Occipital lobe (tissue), 2 donors: ENCODE results near the gene GSTM2. TPM values are rescaled to one million over a fixed set of nuclear protein-coding genes. Genes with fewer than 3 reads are reported as not detected.

ENCODE experiments used
- DNase-seq: peaks from one replicate; lab custom pipeline; 2025; lab: John Stamatoyannopoulos, UW
- total RNA-seq: library from RNA; depleted of rRNA; stranded (reverse); fragments of >200 nt; gene quantifications from one replicate; pipeline ENCODE4 v1.2.3, GENCODE V29; 2014

GSTM2 gene
- total RNA-seq, 1 donor from 2014 or later, result 9.2 TPM

DNA sequence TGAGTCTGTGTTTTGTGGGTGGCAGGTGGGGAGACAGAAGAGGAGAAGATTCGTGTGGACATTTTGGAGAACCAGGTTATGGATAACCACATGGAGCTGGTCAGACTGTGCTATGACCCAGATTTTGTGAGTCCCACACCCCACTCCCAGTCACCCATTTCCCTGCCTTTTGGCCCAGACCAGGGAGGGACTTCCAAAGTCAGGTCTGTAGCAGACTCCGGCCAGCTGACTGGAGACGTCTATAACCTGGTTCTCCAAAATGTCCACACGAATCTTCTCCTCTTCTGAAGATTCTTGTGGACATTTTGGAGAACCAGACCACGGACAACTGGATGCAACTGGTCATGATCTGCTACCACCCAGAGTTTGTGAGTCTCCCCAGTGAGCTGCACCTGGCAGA, 45.8 kb downstream of the GSTM2 start:
- DNase-seq, result no peak

DNA sequence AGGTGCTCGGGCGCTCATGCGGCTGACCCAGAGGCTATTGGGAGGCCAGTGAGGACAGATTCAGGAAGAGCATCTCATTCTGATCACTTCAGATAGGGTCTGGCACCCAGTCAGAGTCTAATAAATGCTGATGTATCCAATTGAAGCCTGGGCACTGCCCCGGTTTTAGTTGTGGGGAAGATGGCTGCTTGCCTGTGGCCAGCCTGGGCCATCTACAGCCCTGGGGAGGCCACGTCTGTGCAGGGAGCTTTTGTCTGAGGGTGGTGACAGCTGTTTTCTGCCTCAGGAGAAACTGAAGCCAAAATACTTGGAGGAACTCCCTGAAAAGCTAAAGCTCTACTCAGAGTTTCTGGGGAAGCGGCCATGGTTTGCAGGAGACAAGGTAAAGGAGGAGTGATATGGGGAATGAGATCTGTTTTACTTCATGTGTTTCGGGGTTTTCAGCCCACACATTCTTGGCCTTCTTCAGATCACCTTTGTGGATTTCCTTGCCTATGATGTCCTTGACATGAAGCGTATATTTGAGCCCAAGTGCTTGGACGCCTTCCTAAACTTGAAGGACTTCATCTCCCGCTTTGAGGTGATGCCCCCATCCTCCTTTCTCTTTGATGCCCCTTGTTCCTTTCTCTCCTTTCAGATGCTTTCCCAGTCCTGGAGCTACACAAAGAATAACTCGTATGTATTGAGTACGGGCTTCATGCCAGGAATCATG, 47.0 kb downstream of the GSTM2 start:
- DNase-seq, result no peak

DNA sequence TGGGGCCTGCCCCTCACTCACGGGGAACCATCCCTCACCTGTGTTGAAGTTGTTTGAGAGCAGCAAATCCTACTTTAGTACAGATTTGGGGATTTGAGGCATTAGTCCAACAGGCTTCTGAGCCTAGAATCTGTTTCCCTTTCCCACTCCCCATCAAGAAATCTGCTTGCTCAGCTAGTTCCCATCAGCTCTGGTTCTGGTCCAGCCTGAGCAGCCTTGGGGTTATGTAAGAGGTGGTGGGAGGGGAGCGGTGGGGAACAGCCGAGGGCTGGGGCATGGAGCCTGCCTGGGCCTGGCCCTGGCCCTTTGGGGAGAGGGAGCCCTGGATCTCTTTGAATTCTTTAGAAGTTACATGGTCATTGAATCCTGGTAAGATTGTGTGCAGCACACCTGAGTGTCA, 48.3 kb downstream of the GSTM2 start:
- DNase-seq, result no peak

DNA sequence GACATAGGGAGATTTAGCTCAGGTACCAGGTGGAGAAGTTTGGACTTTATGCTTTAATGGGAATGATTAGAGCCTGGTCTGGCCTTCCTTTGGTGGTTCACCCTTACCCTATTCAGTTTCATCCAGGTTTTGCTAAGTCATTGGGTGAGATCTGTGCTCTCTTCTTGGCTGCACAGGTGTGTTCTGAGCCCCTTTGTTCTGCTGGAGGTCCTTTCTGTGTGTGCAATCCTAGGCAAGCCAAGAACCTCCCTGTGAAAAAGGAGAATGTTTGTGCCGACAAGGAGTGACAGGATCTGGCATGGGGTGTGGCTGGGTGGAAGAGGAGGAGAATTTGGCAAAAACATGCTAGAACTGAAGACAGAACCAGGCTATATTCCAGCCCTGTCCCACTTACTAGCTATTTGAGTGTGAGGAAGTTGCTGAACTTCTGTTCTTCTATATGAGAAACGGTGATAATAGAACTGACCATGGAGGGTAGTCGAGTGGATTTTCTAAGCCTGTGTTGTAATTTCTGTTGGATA, 48.8 kb downstream of the GSTM2 start:
- no peak for DNase-seq

DNA sequence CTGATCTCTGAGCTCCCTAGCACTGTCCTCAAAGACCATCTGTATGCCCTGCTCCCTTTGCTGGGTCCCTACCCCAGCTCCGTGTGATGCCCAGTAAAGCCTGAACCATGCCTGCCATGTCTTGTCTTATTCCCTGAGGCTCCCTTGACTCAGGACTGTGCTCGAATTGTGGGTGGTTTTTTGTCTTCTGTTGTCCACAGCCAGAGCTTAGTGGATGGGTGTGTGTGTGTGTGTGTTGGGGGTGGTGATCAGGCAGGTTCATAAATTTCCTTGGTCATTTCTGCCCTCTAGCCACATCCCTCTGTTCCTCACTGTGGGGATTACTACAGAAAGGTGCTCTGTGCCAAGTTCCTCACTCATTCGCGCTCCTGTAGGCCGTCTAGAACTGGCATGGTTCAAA, 49.9 kb downstream of the GSTM2 start:
- DNase-seq, result no peak

DNA sequence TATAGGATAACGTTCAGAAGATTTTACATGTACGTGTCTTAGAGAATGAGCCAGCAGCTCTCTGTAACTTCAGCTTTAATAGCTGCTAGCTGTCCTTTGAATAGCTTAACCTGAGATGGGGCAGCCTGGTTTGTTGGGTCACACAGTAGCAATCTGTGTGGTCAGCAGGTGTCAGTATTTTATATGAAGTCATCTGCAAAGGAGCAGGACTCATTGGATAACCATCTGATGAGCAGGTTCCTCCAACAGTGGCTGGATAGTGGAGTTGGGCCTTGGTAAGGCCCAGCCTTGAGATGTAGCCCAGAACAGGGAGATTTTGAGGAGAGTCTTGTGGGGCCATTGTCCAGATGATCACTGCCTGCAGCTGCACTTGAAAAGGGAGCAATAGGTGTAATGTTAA, 50.6 kb downstream of the GSTM2 start:
- DNase-seq, result no peak

DNA sequence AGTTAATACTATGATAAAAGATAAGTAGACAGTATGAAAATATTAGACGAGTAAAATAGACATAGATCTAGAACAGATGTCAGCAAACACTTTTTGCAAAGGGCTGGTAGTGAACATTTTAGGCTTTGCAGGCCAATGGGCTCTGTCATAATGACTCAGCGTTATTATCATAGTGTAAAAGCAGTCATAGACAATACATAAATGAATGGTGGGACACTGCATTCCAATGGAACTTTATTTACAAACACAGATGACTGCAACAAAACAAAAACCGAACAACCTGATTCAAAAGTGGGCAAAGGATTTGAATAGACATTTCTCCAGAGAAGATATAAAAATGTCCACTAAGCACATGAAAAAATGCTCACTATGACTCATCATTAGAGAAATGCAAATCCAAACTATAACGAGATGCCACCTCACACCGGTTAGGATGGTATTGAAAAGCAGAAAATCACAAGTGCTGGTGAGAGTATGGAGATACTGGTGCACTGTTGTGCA, 51.5 kb downstream of the GSTM2 start:
- no peak for DNase-seq

DNA sequence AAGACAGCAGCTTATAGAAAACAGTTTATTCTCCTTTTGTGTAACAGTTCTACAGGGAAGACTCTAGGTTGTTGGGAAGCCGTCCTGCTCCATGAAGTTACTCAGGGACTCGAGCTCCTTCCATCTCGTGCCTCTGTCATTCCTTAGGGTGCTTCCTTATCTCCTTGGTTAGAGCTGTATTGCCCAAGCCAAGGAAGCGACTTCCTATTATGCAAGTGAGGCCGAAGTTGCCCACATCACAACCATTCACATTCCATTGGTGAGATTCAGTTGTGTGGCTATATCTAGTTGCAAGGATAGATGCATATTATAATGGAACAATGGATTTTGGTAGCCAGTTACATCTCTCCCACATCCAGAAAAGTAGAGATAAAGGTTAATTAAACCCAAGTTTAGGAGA, 53.2 kb downstream of the GSTM2 start:
- no peak for DNase-seq

DNA sequence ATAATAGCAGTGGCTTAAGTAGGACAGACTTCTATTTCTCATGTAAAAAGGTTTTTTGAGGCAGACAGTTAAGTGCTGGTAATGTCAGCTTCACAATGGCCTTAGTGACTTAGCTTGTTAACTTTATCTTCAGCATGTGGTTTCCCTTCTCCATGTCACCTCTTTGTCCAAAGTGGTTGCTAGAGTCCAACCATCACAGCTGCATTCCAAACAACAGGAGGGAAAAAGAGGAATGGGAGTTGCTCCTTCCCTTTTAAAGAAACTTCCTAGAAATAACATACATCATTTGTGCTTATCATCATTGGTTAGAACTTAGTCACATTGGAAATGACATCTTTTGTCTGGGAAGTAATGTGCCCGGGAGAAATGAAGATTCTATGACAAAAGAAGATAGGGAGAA, 54.1 kb downstream of the GSTM2 start:
- no peak for DNase-seq

DNA sequence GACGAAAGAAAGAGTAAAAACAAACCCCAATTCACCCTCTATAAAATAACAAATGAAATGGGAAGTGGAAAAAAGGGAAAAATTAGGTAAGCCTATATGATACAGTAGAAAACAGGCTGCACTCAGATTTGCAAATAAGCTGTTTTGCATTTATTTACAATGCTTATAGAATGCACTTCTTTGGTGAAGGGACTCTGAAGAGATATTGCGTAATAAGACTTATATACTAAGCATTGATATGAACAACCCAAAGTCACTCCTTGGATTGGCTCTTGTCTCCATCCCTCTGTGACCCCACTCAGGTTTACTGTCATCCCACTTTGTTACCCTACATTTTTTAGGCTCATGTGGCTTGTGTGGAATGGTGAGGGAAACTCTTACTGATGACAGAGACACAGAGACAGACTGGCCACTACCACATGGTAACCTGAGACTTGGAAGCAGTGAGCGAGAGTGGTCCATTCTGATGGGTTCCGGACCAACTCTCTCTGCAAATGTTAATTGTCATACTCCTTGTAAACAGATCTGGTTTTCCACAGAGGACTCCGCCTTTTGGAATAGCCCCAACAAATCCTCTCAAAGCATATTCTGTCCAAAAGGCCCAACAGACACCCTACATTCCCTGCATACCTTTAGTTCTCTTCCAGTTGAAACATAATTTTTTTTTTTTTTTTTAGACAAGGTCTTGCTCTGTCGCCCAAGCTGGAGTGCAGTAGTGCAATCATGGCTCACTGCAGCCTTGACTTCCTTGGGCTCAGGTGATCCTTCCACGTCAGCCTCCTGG, 55.2 kb downstream of the GSTM2 start:
- DNase-seq, result no peak

Other genes with a start within 250 kb of the GSTM2 start
- 34.6 TPM for gene PSMA5, start 241.6 kb upstream of the GSTM2 start, total RNA-seq
- gene SYPL2, start 201.5 kb upstream of the GSTM2 start, total RNA-seq, result not detected
- gene ATXN7L2, start 184.2 kb upstream of the GSTM2 start, total RNA-seq, result 4.1 TPM
- gene CYB561D1, start 174.0 kb upstream of the GSTM2 start, total RNA-seq, result 6.7 TPM
- gene AMIGO1, start 158.3 kb upstream of the GSTM2 start, total RNA-seq, result 10.3 TPM
- gene GPR61, start 128.2 kb upstream of the GSTM2 start, total RNA-seq, result 5.3 TPM
- gene GNAI3, start 119.4 kb upstream of the GSTM2 start, total RNA-seq, result 21.7 TPM
- not detected for gene GNAT2, start 48.4 kb upstream of the GSTM2 start, total RNA-seq
- gene AMPD2, start 48.2 kb upstream of the GSTM2 start, total RNA-seq, result 49.4 TPM
- 4.7 TPM for gene GSTM4, start 12.0 kb upstream of the GSTM2 start, total RNA-seq
- gene GSTM1, start 19.8 kb downstream of the GSTM2 start, total RNA-seq, result not detected
- 1.9 TPM for gene GSTM5, start 44.2 kb downstream of the GSTM2 start, total RNA-seq
- gene GSTM3, start 73.0 kb downstream of the GSTM2 start, total RNA-seq, result 69.4 TPM
- not detected for gene EPS8L3, start 95.9 kb downstream of the GSTM2 start, total RNA-seq
- 3.9 TPM for gene CSF1, start 242.8 kb downstream of the GSTM2 start, total RNA-seq